Activated naive CD4-positive, alpha-beta T cell treated with anti-CD3 and anti-CD28 coated beads, Interleukin-2, amount 10 ng/mL, durations not matched to agents 7 days and 5 days (primary cell): ENCODE measurements around the gene MPP3.

Source experiments
- CTCF ChIA-PET: fragments of 350-600 bp; sonication (Branson Sonifier 250); formaldehyde crosslinking; loops from one replicate; lab custom pipeline; 2021; ENCODE audit warnings: antibody characterized with exemption; lab: Charles Lee
- DNase-seq: peaks from one replicate; pipeline ENCODE4 v3.0.0-alpha.2; 2020
- H3K27ac Mint-ChIP-seq: one replicate; pipeline ENCODE4 v1.8.0; 2021; ENCODE audit warnings: mild to moderate bottlenecking, moderate library complexity, mixed read lengths
- H3K27me3 Mint-ChIP-seq: one replicate; pipeline ENCODE4 v1.8.0; 2021; ENCODE audit warnings: mild to moderate bottlenecking, mixed read lengths
- H3K36me3 Mint-ChIP-seq: one replicate; pipeline ENCODE4 v1.8.0; 2021; ENCODE audit warnings: mixed read lengths
- H3K4me1 Mint-ChIP-seq: one replicate; pipeline ENCODE4 v1.8.0; 2021; ENCODE audit warnings: mixed read lengths
- H3K4me3 Mint-ChIP-seq: one replicate; pipeline ENCODE4 v1.8.0; 2021; ENCODE audit warnings: mild to moderate bottlenecking, moderate library complexity, mixed read lengths
- H3K9me3 Mint-ChIP-seq: one replicate; pipeline ENCODE4 v1.8.0; 2021; ENCODE audit warnings: mixed read lengths

Gene MPP3

GRCh38 chr17:43758086-43758485, 74.9 kb downstream of the MPP3 start:
- Mint-ChIP-seq H3K4me3 (no peak overlapping the region), H3K9me3 (no peaks in the 10 kb centered on the region), H3K4me1 (peaks cover 5% of the 10 kb centered on the region), H3K27ac (no peak overlapping the region), H3K27me3 (peaks cover 67% of the 10 kb centered on the region), H3K36me3 (no peaks in the 10 kb centered on the region)
- no peak for DNase-seq
- CTCF ChIA-PET = interaction anchor here (1.4 to 13.8 kb wide), 5 partner anchors 9 to 181 kb away, joined by 4 to 445 read pairs (median 19); partner anchors contain the start of gene DUSP3

GRCh38 chr17:43757171-43757660, 75.7 kb downstream of the MPP3 start:
- Mint-ChIP-seq H3K4me3 (no peak overlapping the region), H3K36me3 (no peaks in the 10 kb centered on the region), H3K4me1 (peaks cover 5% of the 10 kb centered on the region), H3K27ac (no peak overlapping the region), H3K9me3 (no peaks in the 10 kb centered on the region), H3K27me3 (peaks cover 75% of the 10 kb centered on the region)
- DNase-seq = no peak
- CTCF ChIA-PET = interaction anchor here (0.5 to 13.8 kb wide), 6 partner anchors 9 to 180 kb away, joined by 3 to 445 read pairs (median 12); partner anchors contain the start of gene DUSP3

GRCh38 chr17:43756201-43756600, 76.7 kb downstream of the MPP3 start:
- no peaks in the 10 kb centered on the region for H3K36me3 Mint-ChIP-seq
- H3K27me3 Mint-ChIP-seq = peaks cover 85% of the 10 kb centered on the region
- peaks cover 5% of the 10 kb centered on the region for H3K4me1 Mint-ChIP-seq
- DNase-seq = no peak
- no peak overlapping the region for H3K27ac Mint-ChIP-seq
- H3K9me3 Mint-ChIP-seq = no peaks in the 10 kb centered on the region
- H3K4me3 Mint-ChIP-seq = no peak overlapping the region
- CTCF ChIA-PET = interaction anchor here (1.5 to 13.8 kb wide), 5 partner anchors 10 to 179 kb away, joined by 3 to 445 read pairs (median 19); no protein-coding TSS in a partner anchor

- DNase-seq = peak; percentile 42
- Mint-ChIP-seq H3K4me3 (no peak overlapping the region), H3K4me1 (peaks cover 5% of the 10 kb centered on the region), H3K27ac (no peak overlapping the region), H3K9me3 (no peaks in the 10 kb centered on the region), H3K36me3 (no peaks in the 10 kb centered on the region), H3K27me3 (peaks cover 93% of the 10 kb centered on the region)
- CTCF ChIA-PET = interaction anchor here (1.5 to 13.8 kb wide), 5 partner anchors 9 to 178 kb away, joined by 3 to 445 read pairs (median 19); no protein-coding TSS in a partner anchor
Observed at GRCh38 chr17:43755389-43755875, 77.5 kb downstream of the MPP3 start.

- DNase-seq = no peak
- CTCF ChIA-PET = interaction anchor here (1.8 to 13.8 kb wide), 3 partner anchors 9 to 58 kb away, joined by 4 to 445 read pairs (median 19); no protein-coding TSS in a partner anchor
- Mint-ChIP-seq H3K9me3 (no peaks in the 10 kb centered on the region), H3K4me3 (no peak overlapping the region), H3K36me3 (no peaks in the 10 kb centered on the region), H3K27ac (no peak overlapping the region), H3K4me1 (peaks cover 9% of the 10 kb centered on the region), H3K27me3 (peaks cover 93% of the 10 kb centered on the region)
Observed at GRCh38 chr17:43754947-43755346, 78.0 kb downstream of the MPP3 start.

- H3K9me3 Mint-ChIP-seq = no peaks in the 10 kb centered on the region
- H3K36me3 Mint-ChIP-seq = no peaks in the 10 kb centered on the region
- peaks cover 15% of the 10 kb centered on the region for H3K4me1 Mint-ChIP-seq
- DNase-seq = no peak
- no peak overlapping the region for H3K27ac Mint-ChIP-seq
- peaks cover 92% of the 10 kb centered on the region for H3K27me3 Mint-ChIP-seq
- CTCF ChIA-PET = interaction anchor here (1.0 to 1.9 kb wide), 2 partner anchors 12 to 59 kb away, joined by 5 to 10 read pairs; no protein-coding TSS in a partner anchor
- no peak overlapping the region for H3K4me3 Mint-ChIP-seq
Observed at GRCh38 chr17:43753493-43754129, 79.3 kb downstream of the MPP3 start.
